ENCODE results near the gene CBY2. TPM values are rescaled to one million over a fixed set of nuclear protein-coding genes. Genes with fewer than 3 reads are reported as not detected.

The CBY2 gene
- total RNA-seq, 2 experiments from 2014 or later: not detected

GRCh38 chr13:45704854-45705695, 3.0 kb downstream of the CBY2 start:
- Mint-ChIP-seq H3K27ac (no peak overlapping the region), H3K4me1 (ENCODE audit: low read depth) (no peaks in the 10 kb centered on the region), H3K4me3 (no peak overlapping the region), H3K9me3 (no peaks in the 10 kb centered on the region), H3K27me3 (no peaks in the 10 kb centered on the region), H3K36me3 (ENCODE audit: low read depth) (no peaks in the 10 kb centered on the region)
- Histone ChIP-seq H3K27me3 (ENCODE audit: control insufficient read depth in 1 of 2, insufficient read depth in 2 of 2, low read length in 2 of 2) (no peaks in the 10 kb centered on the region), H3K27ac (ENCODE audit: low read depth in 1 of 2, low read length in 2 of 2) (no peak overlapping the region), H3K36me3 (ENCODE audit: insufficient read depth, low read length) (no peaks in the 10 kb centered on the region), H3K9me3 (ENCODE audit: control insufficient read depth in 1 of 2, insufficient read depth in 1 of 2, low read length in 2 of 2) (no peaks in the 10 kb centered on the region), H3K4me1 (ENCODE audit: insufficient read depth, low read length) (no peaks in the 10 kb centered on the region), H3K4me3 (ENCODE audit: low read length) (no peak overlapping the region)
- ChIA-PET POLR2A (no interaction called here), CTCF (no interaction called here)
- no peak for TF ChIP-seq CTCF (IDR thresholded peaks at IDR 0.05)
- DNase-seq (no peak), ATAC-seq (ENCODE audit: poor library complexity) (no peak)
- intact Hi-C loops (cut with DNase I, micrococcal nuclease): no loop called here

GRCh38 chr13:45705918-45706317, 3.8 kb downstream of the CBY2 start:
- no peak for DNase-seq
- Histone ChIP-seq H3K36me3 (ENCODE audit: insufficient read depth, low read length) (no peaks in the 10 kb centered on the region), H3K9me3 (ENCODE audit: control insufficient read depth in 1 of 2, insufficient read depth in 1 of 2, low read length in 2 of 2) (no peaks in the 10 kb centered on the region), H3K27ac (ENCODE audit: low read depth in 1 of 2, low read length in 2 of 2) (no peak overlapping the region), H3K4me3 (ENCODE audit: low read length) (no peak overlapping the region), H3K27me3 (ENCODE audit: control insufficient read depth in 1 of 2, insufficient read depth in 2 of 2, low read length in 2 of 2) (no peaks in the 10 kb centered on the region), H3K4me1 (ENCODE audit: insufficient read depth, low read length) (no peaks in the 10 kb centered on the region)
- POLR2A ChIA-PET: no interaction called here
- CTCF ChIA-PET: no interaction called here
- H3K9me3 Mint-ChIP-seq: no peaks in the 10 kb centered on the region
- H3K36me3 Mint-ChIP-seq (ENCODE audit: low read depth): no peaks in the 10 kb centered on the region
- intact Hi-C loops (cut with DNase I, micrococcal nuclease): no loop called here
- no peak overlapping the region for H3K27ac Mint-ChIP-seq
- no peak for TF ChIP-seq CTCF (IDR thresholded peaks at IDR 0.05)
- no peak overlapping the region for H3K4me3 Mint-ChIP-seq
- H3K4me1 Mint-ChIP-seq (ENCODE audit: low read depth): no peaks in the 10 kb centered on the region
- no peak for ATAC-seq (ENCODE audit: poor library complexity)
- no peaks in the 10 kb centered on the region for H3K27me3 Mint-ChIP-seq

- H3K27ac Mint-ChIP-seq: no peak overlapping the region
- H3K9me3 Mint-ChIP-seq: no peaks in the 10 kb centered on the region
- H3K27me3 Mint-ChIP-seq: no peaks in the 10 kb centered on the region
- ATAC-seq (ENCODE audit: poor library complexity) (no peak), DNase-seq (no peak)
- Histone ChIP-seq H3K36me3 (ENCODE audit: insufficient read depth, low read length) (no peaks in the 10 kb centered on the region), H3K4me1 (ENCODE audit: insufficient read depth, low read length) (no peaks in the 10 kb centered on the region), H3K27me3 (ENCODE audit: control insufficient read depth in 1 of 2, insufficient read depth in 2 of 2, low read length in 2 of 2) (no peaks in the 10 kb centered on the region), H3K27ac (ENCODE audit: low read depth in 1 of 2, low read length in 2 of 2) (no peak overlapping the region), H3K9me3 (ENCODE audit: control insufficient read depth in 1 of 2, insufficient read depth in 1 of 2, low read length in 2 of 2) (no peaks in the 10 kb centered on the region), H3K4me3 (ENCODE audit: low read length) (no peak overlapping the region)
- ChIA-PET CTCF (interaction anchor here (1.0 kb wide), 1 partner anchor 15 kb away, joined by 3 read pairs; no protein-coding TSS in a partner anchor), POLR2A (no interaction called here)
- H3K4me1 Mint-ChIP-seq (ENCODE audit: low read depth): no peaks in the 10 kb centered on the region
- intact Hi-C loops (cut with DNase I, micrococcal nuclease): no loop called here
- no peak overlapping the region for H3K4me3 Mint-ChIP-seq
- no peak for TF ChIP-seq CTCF (IDR thresholded peaks at IDR 0.05)
- no peaks in the 10 kb centered on the region for H3K36me3 Mint-ChIP-seq (ENCODE audit: low read depth)
Measured at GRCh38 chr13:45707516-45708100, 5.5 kb downstream of the CBY2 start.
